ENCODE measurements around the gene LRRK2.
"Not testable (repeated sequence)": the region's sequence is repeated elsewhere in the genome, so short reads cannot be mapped to it uniquely, and the experiment has no call there.

Gene LRRK2

GRCh38 chr12:40248034-40248433 is 23.2 kb downstream of the LRRK2 start:
- H3K9me3 ChIP-seq (ENCODE audit: control insufficient read depth, insufficient read depth, low read length), result no peaks in the 10 kb centered on the region
- no peak overlapping the region for H3K4me3 ChIP-seq (ENCODE audit: low read length)
- H3K4me1 ChIP-seq (ENCODE audit: control insufficient read depth, insufficient read depth, low read length), result no peaks in the 10 kb centered on the region
- WGBS (ENCODE audit: insufficient coverage, insufficient read length), result no CpG with 5 or more reads among the region's 1 CpG
- no peaks in the 10 kb centered on the region for H3K36me3 ChIP-seq (ENCODE audit: control insufficient read depth, insufficient read depth, low read length)
- H3K27ac ChIP-seq (ENCODE audit: low read length), result no peak overlapping the region
- H3K27me3 ChIP-seq (ENCODE audit: control insufficient read depth, insufficient read depth, low read length), result no peaks in the 10 kb centered on the region
- no peak for DNase-seq (ENCODE audit: low read depth, low spot score)

GRCh38 chr12:40248585-40249297 is 23.9 kb downstream of the LRRK2 start:
- Histone ChIP-seq H3K36me3 (ENCODE audit: control insufficient read depth, insufficient read depth, low read length) (no peaks in the 10 kb centered on the region), H3K27me3 (ENCODE audit: control insufficient read depth, insufficient read depth, low read length) (no peaks in the 10 kb centered on the region), H3K27ac (ENCODE audit: low read length) (no peak overlapping the region), H3K4me1 (ENCODE audit: control insufficient read depth, insufficient read depth, low read length) (no peaks in the 10 kb centered on the region), H3K9me3 (ENCODE audit: control insufficient read depth, insufficient read depth, low read length) (no peaks in the 10 kb centered on the region), H3K4me3 (ENCODE audit: low read length) (no peak overlapping the region)
- WGBS (ENCODE audit: insufficient coverage, insufficient read length), result no CpG with 5 or more reads among the region's 4 CpGs
- DNase-seq (ENCODE audit: low read depth, low spot score), result no peak

- not testable (repeated sequence) for H3K27me3 ChIP-seq (ENCODE audit: control insufficient read depth, insufficient read depth, low read length); H3K9me3 ChIP-seq (ENCODE audit: control insufficient read depth, insufficient read depth, low read length); H3K27ac ChIP-seq (ENCODE audit: low read length); H3K36me3 ChIP-seq (ENCODE audit: control insufficient read depth, insufficient read depth, low read length); H3K4me3 ChIP-seq (ENCODE audit: low read length); DNase-seq (ENCODE audit: low read depth, low spot score); H3K4me1 ChIP-seq (ENCODE audit: control insufficient read depth, insufficient read depth, low read length)
- no CpG with 5 or more reads among the region's 3 CpGs for WGBS (ENCODE audit: insufficient coverage, insufficient read length)
Observed at GRCh38 chr12:40250652-40251051, 25.9 kb downstream of the LRRK2 start.

- H3K27me3 ChIP-seq (ENCODE audit: control insufficient read depth, insufficient read depth, low read length), result no peaks in the 10 kb centered on the region
- H3K27ac ChIP-seq (ENCODE audit: low read length), result no peak overlapping the region
- H3K36me3 ChIP-seq (ENCODE audit: control insufficient read depth, insufficient read depth, low read length), result no peaks in the 10 kb centered on the region
- H3K9me3 ChIP-seq (ENCODE audit: control insufficient read depth, insufficient read depth, low read length), result no peaks in the 10 kb centered on the region
- H3K4me3 ChIP-seq (ENCODE audit: low read length), result no peak overlapping the region
- no peaks in the 10 kb centered on the region for H3K4me1 ChIP-seq (ENCODE audit: control insufficient read depth, insufficient read depth, low read length)
- no CpG with 5 or more reads among the region's 1 CpG for WGBS (ENCODE audit: insufficient coverage, insufficient read length)
- no peak for DNase-seq (ENCODE audit: low read depth, low spot score)
Observed at GRCh38 chr12:40253936-40254335, 29.1 kb downstream of the LRRK2 start.

- no peaks in the 10 kb centered on the region for H3K4me1 ChIP-seq (ENCODE audit: control insufficient read depth, insufficient read depth, low read length)
- H3K36me3 ChIP-seq (ENCODE audit: control insufficient read depth, insufficient read depth, low read length), result no peaks in the 10 kb centered on the region
- DNase-seq (ENCODE audit: low read depth, low spot score), result no peak
- H3K9me3 ChIP-seq (ENCODE audit: control insufficient read depth, insufficient read depth, low read length), result no peaks in the 10 kb centered on the region
- no peaks in the 10 kb centered on the region for H3K27me3 ChIP-seq (ENCODE audit: control insufficient read depth, insufficient read depth, low read length)
- WGBS (ENCODE audit: insufficient coverage, insufficient read length), result no CpG with 5 or more reads among the region's 5 CpGs
- H3K27ac ChIP-seq (ENCODE audit: low read length), result no peak overlapping the region
- H3K4me3 ChIP-seq (ENCODE audit: low read length), result no peak overlapping the region
Observed at GRCh38 chr12:40254455-40255085, 29.8 kb downstream of the LRRK2 start.

GRCh38 chr12:40258371-40258770 is 33.6 kb downstream of the LRRK2 start:
- H3K27me3 ChIP-seq (ENCODE audit: control insufficient read depth, insufficient read depth, low read length), result no peaks in the 10 kb centered on the region
- DNase-seq (ENCODE audit: low read depth, low spot score), result no peak
- no CpG with 5 or more reads among the region's 7 CpGs for WGBS (ENCODE audit: insufficient coverage, insufficient read length)

GRCh38 chr12:40261937-40262336 is 37.1 kb downstream of the LRRK2 start:
- H3K36me3 ChIP-seq (ENCODE audit: control insufficient read depth, insufficient read depth, low read length), result no peaks in the 10 kb centered on the region
- H3K27me3 ChIP-seq (ENCODE audit: control insufficient read depth, insufficient read depth, low read length), result no peaks in the 10 kb centered on the region
- H3K27ac ChIP-seq (ENCODE audit: low read length), result no peak overlapping the region
- H3K4me3 ChIP-seq (ENCODE audit: low read length), result no peak overlapping the region
- no peak for DNase-seq (ENCODE audit: low read depth, low spot score)
- H3K9me3 ChIP-seq (ENCODE audit: control insufficient read depth, insufficient read depth, low read length), result no peaks in the 10 kb centered on the region
- no peaks in the 10 kb centered on the region for H3K4me1 ChIP-seq (ENCODE audit: control insufficient read depth, insufficient read depth, low read length)

More at GRCh38 chr12:40258371-40258770, 33.6 kb downstream of the LRRK2 start:
- no peaks in the 10 kb centered on the region for H3K36me3 ChIP-seq (ENCODE audit: control insufficient read depth, insufficient read depth, low read length)
- H3K27ac ChIP-seq (ENCODE audit: low read length), result no peak overlapping the region
- H3K4me3 ChIP-seq (ENCODE audit: low read length), result no peak overlapping the region
- H3K9me3 ChIP-seq (ENCODE audit: control insufficient read depth, insufficient read depth, low read length), result no peaks in the 10 kb centered on the region
- no peaks in the 10 kb centered on the region for H3K4me1 ChIP-seq (ENCODE audit: control insufficient read depth, insufficient read depth, low read length)

- H3K36me3 ChIP-seq (ENCODE audit: control insufficient read depth, insufficient read depth, low read length), result no peaks in the 10 kb centered on the region
- no peak overlapping the region for H3K4me3 ChIP-seq (ENCODE audit: low read length)
- no peaks in the 10 kb centered on the region for H3K27me3 ChIP-seq (ENCODE audit: control insufficient read depth, insufficient read depth, low read length)
- no peaks in the 10 kb centered on the region for H3K9me3 ChIP-seq (ENCODE audit: control insufficient read depth, insufficient read depth, low read length)
- WGBS (ENCODE audit: insufficient coverage, insufficient read length), result no CpG with 5 or more reads among the region's 1 CpG
- no peak for DNase-seq (ENCODE audit: low read depth, low spot score)
- no peak overlapping the region for H3K27ac ChIP-seq (ENCODE audit: low read length)
- no peaks in the 10 kb centered on the region for H3K4me1 ChIP-seq (ENCODE audit: control insufficient read depth, insufficient read depth, low read length)
Observed at GRCh38 chr12:40262657-40263056, 37.9 kb downstream of the LRRK2 start.

GRCh38 chr12:40263616-40264409 is 39.0 kb downstream of the LRRK2 start:
- no peaks in the 10 kb centered on the region for H3K4me1 ChIP-seq (ENCODE audit: control insufficient read depth, insufficient read depth, low read length)
- no peak overlapping the region for H3K27ac ChIP-seq (ENCODE audit: low read length)
- no peak overlapping the region for H3K4me3 ChIP-seq (ENCODE audit: low read length)
- no peaks in the 10 kb centered on the region for H3K9me3 ChIP-seq (ENCODE audit: control insufficient read depth, insufficient read depth, low read length)
- H3K27me3 ChIP-seq (ENCODE audit: control insufficient read depth, insufficient read depth, low read length), result no peaks in the 10 kb centered on the region
- no peaks in the 10 kb centered on the region for H3K36me3 ChIP-seq (ENCODE audit: control insufficient read depth, insufficient read depth, low read length)
- DNase-seq (ENCODE audit: low read depth, low spot score), result no peak
- WGBS (ENCODE audit: insufficient coverage, insufficient read length), result no CpG with 5 or more reads among the region's 4 CpGs

GRCh38 chr12:40271981-40272664 is 47.3 kb downstream of the LRRK2 start:
- H3K36me3 ChIP-seq (ENCODE audit: control insufficient read depth, insufficient read depth, low read length), result no peaks in the 10 kb centered on the region
- H3K4me3 ChIP-seq (ENCODE audit: low read length), result no peak overlapping the region
- no peak overlapping the region for H3K27ac ChIP-seq (ENCODE audit: low read length)
- H3K9me3 ChIP-seq (ENCODE audit: control insufficient read depth, insufficient read depth, low read length), result no peaks in the 10 kb centered on the region
- H3K27me3 ChIP-seq (ENCODE audit: control insufficient read depth, insufficient read depth, low read length), result no peaks in the 10 kb centered on the region
- H3K4me1 ChIP-seq (ENCODE audit: control insufficient read depth, insufficient read depth, low read length), result no peaks in the 10 kb centered on the region
- WGBS (ENCODE audit: insufficient coverage, insufficient read length), result no CpG with 5 or more reads among the region's 6 CpGs
- DNase-seq (ENCODE audit: low read depth, low spot score), result no peak

All from iPS DF 6.9 (cell line).